ENCODE data around the gene CAMTA1. TPM values are rescaled to one million over a fixed set of nuclear protein-coding genes. Genes with fewer than 3 reads are reported as not detected.

Gene CAMTA1
- total RNA-seq, 1 donor from 2014 or later = 81.6 TPM

DNA sequence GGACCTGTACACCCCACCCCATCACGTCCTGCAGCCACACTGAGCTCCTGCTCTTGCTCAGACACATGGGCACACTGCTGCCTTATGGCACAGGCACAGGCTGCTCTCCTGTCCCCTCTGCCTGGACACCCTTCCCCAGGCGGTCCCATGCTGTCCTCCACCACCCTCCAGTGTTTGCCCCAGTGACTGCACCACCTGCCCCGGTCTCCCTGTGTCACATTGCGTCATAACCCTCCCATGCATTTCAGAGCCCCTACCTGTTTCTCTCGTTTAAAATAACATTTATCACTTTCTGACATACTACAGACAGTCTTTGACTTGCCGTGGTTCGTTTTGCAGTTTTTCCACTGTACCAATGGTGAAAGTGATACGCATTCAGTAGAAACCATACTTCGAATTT, 159.2 kb downstream of the CAMTA1 start:
- H3K27me3 Mint-ChIP-seq (ENCODE audit: unreplicated experiment) = peaks cover 16% of the 10 kb centered on the region
- H3K4me1 Mint-ChIP-seq (ENCODE audit: unreplicated experiment) = no peaks in the 10 kb centered on the region
- TF ChIP-seq, protein P1, sequence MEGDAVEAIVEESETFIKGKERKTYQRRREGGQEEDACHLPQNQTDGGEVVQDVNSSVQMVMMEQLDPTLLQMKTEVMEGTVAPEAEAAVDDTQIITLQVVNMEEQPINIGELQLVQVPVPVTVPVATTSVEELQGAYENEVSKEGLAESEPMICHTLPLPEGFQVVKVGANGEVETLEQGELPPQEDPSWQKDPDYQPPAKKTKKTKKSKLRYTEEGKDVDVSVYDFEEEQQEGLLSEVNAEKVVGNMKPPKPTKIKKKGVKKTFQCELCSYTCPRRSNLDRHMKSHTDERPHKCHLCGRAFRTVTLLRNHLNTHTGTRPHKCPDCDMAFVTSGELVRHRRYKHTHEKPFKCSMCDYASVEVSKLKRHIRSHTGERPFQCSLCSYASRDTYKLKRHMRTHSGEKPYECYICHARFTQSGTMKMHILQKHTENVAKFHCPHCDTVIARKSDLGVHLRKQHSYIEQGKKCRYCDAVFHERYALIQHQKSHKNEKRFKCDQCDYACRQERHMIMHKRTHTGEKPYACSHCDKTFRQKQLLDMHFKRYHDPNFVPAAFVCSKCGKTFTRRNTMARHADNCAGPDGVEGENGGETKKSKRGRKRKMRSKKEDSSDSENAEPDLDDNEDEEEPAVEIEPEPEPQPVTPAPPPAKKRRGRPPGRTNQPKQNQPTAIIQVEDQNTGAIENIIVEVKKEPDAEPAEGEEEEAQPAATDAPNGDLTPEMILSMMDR (IDR thresholded peaks at IDR 0.05) = no peak
- no peak for DNase-seq (ENCODE audit: extremely low spot score, unreplicated experiment)
- no peak overlapping the region for H3K4me3 Mint-ChIP-seq (ENCODE audit: unreplicated experiment)
- H3K27ac Mint-ChIP-seq (ENCODE audit: unreplicated experiment) = no peak overlapping the region
- H3K9me3 Mint-ChIP-seq (ENCODE audit: unreplicated experiment) = no peaks in the 10 kb centered on the region
- no peaks in the 10 kb centered on the region for H3K36me3 Mint-ChIP-seq (ENCODE audit: unreplicated experiment)

DNA sequence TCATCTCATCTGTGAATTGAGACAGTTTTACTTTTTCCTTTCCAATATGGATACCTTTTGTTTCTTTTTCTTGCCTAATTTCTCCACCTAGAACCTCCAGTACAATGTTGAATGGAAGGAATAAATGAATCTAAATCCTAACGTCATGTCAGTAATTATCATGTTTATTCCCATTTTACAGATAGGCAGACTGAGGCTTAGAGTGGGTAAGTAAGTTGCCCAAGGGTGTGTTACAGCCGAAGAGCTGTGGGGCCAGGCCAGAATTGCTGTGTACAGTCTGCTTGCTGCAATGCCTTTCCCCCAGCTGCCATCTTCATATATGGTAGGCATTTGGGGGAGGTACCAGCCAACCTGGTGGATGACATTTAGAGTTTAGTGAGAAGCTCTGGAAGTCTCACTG, 162.7 kb downstream of the CAMTA1 start:
- Mint-ChIP-seq H3K4me1 (ENCODE audit: unreplicated experiment) (no peaks in the 10 kb centered on the region), H3K27me3 (ENCODE audit: unreplicated experiment) (peaks cover 16% of the 10 kb centered on the region), H3K36me3 (ENCODE audit: unreplicated experiment) (no peaks in the 10 kb centered on the region), H3K9me3 (ENCODE audit: unreplicated experiment) (no peaks in the 10 kb centered on the region), H3K4me3 (ENCODE audit: unreplicated experiment) (no peak overlapping the region), H3K27ac (ENCODE audit: unreplicated experiment) (no peak overlapping the region)
- TF ChIP-seq, protein P1 (IDR thresholded peaks at IDR 0.05) = no peak
- DNase-seq (ENCODE audit: extremely low spot score, unreplicated experiment) = no peak

DNA sequence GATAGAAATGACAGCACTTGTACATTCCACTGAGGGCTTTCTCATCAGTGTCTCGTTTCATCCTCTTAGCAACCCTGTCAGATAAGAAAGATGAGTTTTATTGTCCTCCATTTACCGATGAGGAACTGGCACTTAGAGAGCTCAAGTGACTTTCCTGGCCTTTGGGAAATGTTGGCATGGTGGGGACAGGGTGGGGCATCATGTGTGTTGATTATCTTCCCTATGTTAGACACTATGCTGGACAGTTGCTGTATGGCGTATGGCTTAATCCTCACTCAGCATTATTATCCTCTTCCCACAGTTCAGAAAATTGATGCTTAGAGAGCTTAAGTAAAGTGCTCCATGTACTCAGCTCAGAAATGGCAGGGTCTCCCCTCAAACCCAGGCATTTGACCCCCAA, 163.2 kb downstream of the CAMTA1 start:
- H3K4me3 Mint-ChIP-seq (ENCODE audit: unreplicated experiment) = no peak overlapping the region
- H3K4me1 Mint-ChIP-seq (ENCODE audit: unreplicated experiment) = no peaks in the 10 kb centered on the region
- H3K27me3 Mint-ChIP-seq (ENCODE audit: unreplicated experiment) = peaks cover 16% of the 10 kb centered on the region
- H3K9me3 Mint-ChIP-seq (ENCODE audit: unreplicated experiment) = no peaks in the 10 kb centered on the region
- no peak overlapping the region for H3K27ac Mint-ChIP-seq (ENCODE audit: unreplicated experiment)
- DNase-seq (ENCODE audit: extremely low spot score, unreplicated experiment) = no peak
- TF ChIP-seq, protein P1 (IDR thresholded peaks at IDR 0.05) = no peak
- H3K36me3 Mint-ChIP-seq (ENCODE audit: unreplicated experiment) = no peaks in the 10 kb centered on the region

DNA sequence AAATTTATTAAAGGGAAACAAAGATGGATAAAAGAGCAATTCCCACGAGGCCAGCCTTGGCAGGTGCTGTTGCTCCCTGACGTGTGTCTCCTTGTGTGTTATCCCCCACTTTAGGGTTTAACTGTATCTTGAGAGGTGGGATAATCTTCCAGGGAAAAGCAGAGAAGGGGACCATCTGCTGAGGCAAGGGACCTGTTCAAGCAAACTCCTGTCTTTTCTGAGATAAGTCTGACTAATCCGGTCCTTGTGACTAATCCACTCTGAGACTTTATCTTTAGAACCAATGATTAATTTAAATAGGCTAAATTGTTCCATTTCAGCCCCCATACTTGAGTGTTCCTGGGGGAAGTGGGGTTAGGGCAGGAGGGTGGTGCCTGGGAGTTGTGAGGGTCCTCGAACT, 163.6 kb downstream of the CAMTA1 start:
- Mint-ChIP-seq H3K27ac (ENCODE audit: unreplicated experiment) (no peak overlapping the region), H3K9me3 (ENCODE audit: unreplicated experiment) (no peaks in the 10 kb centered on the region), H3K4me3 (ENCODE audit: unreplicated experiment) (no peak overlapping the region), H3K4me1 (ENCODE audit: unreplicated experiment) (no peaks in the 10 kb centered on the region), H3K27me3 (ENCODE audit: unreplicated experiment) (peaks cover 15% of the 10 kb centered on the region), H3K36me3 (ENCODE audit: unreplicated experiment) (no peaks in the 10 kb centered on the region)
- TF ChIP-seq, protein P1 (IDR thresholded peaks at IDR 0.05) = no peak
- no peak for DNase-seq (ENCODE audit: extremely low spot score, unreplicated experiment)

DNA sequence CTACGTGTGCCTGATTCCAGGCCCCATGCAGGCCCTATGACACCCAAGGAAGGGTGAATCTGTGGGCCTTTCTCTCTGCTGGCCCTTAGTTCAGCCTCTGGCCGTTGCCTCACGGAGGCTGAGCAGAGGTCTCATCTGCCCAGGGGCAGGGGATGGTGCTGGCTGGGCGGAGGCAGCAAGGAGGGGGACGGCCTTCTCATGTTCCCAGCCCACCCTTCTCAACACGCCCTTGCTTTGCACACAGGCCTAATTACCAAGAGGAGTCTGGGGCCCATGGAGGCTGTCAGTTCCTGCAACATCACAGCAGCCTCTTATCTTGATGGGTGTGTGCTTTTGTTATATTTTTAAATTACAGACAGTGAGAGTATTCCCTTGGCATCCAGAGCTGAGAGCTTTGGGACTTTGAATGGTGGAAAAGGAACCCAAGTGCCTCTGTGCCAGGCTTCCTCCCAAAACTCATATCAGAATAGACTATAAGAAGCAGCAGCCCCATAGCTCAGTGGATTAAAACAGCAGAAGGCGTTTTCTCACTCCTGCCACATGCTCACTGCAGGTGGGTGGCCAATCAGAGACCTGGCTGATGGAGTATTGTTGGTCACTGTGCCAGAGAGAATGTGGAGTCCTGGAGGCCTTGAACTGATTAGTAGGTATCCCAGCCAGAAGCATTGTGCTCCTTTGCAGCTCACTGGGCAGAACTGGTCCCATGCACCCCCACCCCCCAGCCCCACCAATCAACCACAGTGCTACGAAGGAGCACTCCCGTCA, 164.9 kb downstream of the CAMTA1 start:
- Mint-ChIP-seq H3K9me3 (ENCODE audit: unreplicated experiment) (no peaks in the 10 kb centered on the region), H3K27ac (ENCODE audit: unreplicated experiment) (no peak overlapping the region), H3K36me3 (ENCODE audit: unreplicated experiment) (no peaks in the 10 kb centered on the region), H3K4me1 (ENCODE audit: unreplicated experiment) (no peaks in the 10 kb centered on the region), H3K27me3 (ENCODE audit: unreplicated experiment) (peaks cover 5% of the 10 kb centered on the region), H3K4me3 (ENCODE audit: unreplicated experiment) (no peak overlapping the region)
- TF ChIP-seq, protein P1 (IDR thresholded peaks at IDR 0.05) = no peak
- DNase-seq (ENCODE audit: extremely low spot score, unreplicated experiment) = no peak
